Uterus (tissue), 4 donors: ENCODE data around the gene CRTAC1. TPM values are rescaled to one million over a fixed set of nuclear protein-coding genes. Genes with fewer than 3 reads are reported as not detected.

ENCODE experiments used
- DNase-seq, 2 donors: peaks; one replicate each; pipeline ENCODE4 v3.0.0-alpha.2; 2019 to 2020
- H3K27ac ChIP-seq, 2 donors: fragments of 200-600 bp; sonication (generic); 1 replicate in 1 of 2; 2 replicates in 1 of 2; pipeline ENCODE4 v1.5.1; 2016 to 2018
- H3K27me3 ChIP-seq, 2 donors: fragments of 200-600 bp; sonication (generic); one replicate each; pipeline ENCODE4 v1.5.1; 2018 to 2019; ENCODE audit warnings: control low read depth in 1 of 2
- H3K36me3 ChIP-seq, 2 donors: fragments of 200-600 bp; sonication (generic); one replicate each; pipeline ENCODE4 v1.5.1; 2019; ENCODE audit warnings: control low read depth in 1 of 2
- H3K4me1 ChIP-seq, 2 donors: fragments of 200-600 bp; sonication (generic); one replicate each; pipeline ENCODE4 v1.5.1; 2018 to 2019; ENCODE audit warnings: control low read depth in 1 of 2
- H3K4me3 ChIP-seq, 2 donors: fragments of 200-600 bp; sonication (generic); 1 replicate in 1 of 2; 2 replicates in 1 of 2; pipeline ENCODE4 v1.5.1; 2018 to 2019; ENCODE audit warnings: mild to moderate bottlenecking in 1 of 2
- H3K9me3 ChIP-seq, 2 donors: fragments of 200-600 bp; sonication (generic); one replicate each; pipeline ENCODE4 v1.5.1; 2019; ENCODE audit warnings: control low read depth in 1 of 2
- POLR2A ChIP-seq, 2 donors: fragments of 450-650 bp; IDR thresholded peaks; one replicate each; pipeline ENCODE4 v1.6.1; 2016; ENCODE audit warnings: antibody characterized with exemption in 2 of 2, mild to moderate bottlenecking in 1 of 2, moderate library complexity in 1 of 2
- intact Hi-C: fragments of 100-400 bp; cut with DNase I; formaldehyde crosslinking; loops from one replicate; pipeline ENCODE4 v1.15.1; 2023; ENCODE audit warnings: low total_unique reads
- total RNA-seq, 4 donors: library from RNA; depleted of rRNA in 3 of 4; stranded (reverse); fragments of >200 nt in 3 of 4; gene quantifications; one replicate each; pipeline versions ENCODE4 v1.1.0 to v1.2.4, GENCODE V29; 2014 to 2023
- TF ChIP-seq, protein P1 (sequence below), 4 experiments: fragments of 200-600 bp in 2 of 4; fragments of 450-650 bp in 2 of 4; sonication (generic) in 2 of 4; IDR thresholded peaks; one replicate each; pipeline ENCODE4 v1.5.1; 2016 to 2019; ENCODE audit warnings: antibody characterized with exemption in 4 of 4, mild to moderate bottlenecking in 2 of 4, moderate library complexity in 1 of 4
- donor health status: DM: yes; HTN: yes; CAD: no.

CRTAC1 gene
- total RNA-seq, 4 donors from 2014 or later = 0.26 to 7.5 (median 2.0) TPM

DNA sequence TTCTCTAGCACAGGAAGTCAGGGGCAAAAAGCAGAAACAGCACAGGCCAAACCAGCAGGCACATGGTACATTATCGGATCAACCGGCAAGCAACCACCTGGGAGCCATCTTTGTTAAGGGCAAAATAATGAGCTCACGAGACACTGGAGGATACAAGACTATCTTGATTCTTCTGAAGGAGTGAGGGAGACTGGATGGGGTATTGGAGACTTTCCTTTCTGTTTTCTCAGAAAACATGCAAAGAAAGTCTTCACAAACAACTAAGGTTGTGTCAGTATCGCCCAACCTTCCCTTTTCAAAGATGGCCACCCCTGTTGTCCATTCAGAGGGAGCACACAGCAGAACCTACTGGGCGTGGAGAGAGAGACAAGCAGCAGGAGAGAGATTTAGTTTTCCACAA is 151.2 kb downstream of the CRTAC1 start:
- Histone ChIP-seq H3K4me3 (no peak overlapping the region), H3K36me3 (no peaks in the 10 kb centered on the region), H3K4me1 (no peaks in the 10 kb centered on the region), H3K27ac (no peak overlapping the region), H3K9me3 (no peaks in the 10 kb centered on the region), H3K27me3 (no peaks in the 10 kb centered on the region)
- TF ChIP-seq POLR2A (IDR thresholded peaks at IDR 0.05) = no peak
- TF ChIP-seq, protein P1, sequence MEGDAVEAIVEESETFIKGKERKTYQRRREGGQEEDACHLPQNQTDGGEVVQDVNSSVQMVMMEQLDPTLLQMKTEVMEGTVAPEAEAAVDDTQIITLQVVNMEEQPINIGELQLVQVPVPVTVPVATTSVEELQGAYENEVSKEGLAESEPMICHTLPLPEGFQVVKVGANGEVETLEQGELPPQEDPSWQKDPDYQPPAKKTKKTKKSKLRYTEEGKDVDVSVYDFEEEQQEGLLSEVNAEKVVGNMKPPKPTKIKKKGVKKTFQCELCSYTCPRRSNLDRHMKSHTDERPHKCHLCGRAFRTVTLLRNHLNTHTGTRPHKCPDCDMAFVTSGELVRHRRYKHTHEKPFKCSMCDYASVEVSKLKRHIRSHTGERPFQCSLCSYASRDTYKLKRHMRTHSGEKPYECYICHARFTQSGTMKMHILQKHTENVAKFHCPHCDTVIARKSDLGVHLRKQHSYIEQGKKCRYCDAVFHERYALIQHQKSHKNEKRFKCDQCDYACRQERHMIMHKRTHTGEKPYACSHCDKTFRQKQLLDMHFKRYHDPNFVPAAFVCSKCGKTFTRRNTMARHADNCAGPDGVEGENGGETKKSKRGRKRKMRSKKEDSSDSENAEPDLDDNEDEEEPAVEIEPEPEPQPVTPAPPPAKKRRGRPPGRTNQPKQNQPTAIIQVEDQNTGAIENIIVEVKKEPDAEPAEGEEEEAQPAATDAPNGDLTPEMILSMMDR (IDR thresholded peaks at IDR 0.05) = no peak
- DNase-seq = no peak
- intact Hi-C loops = no loop called here

DNA sequence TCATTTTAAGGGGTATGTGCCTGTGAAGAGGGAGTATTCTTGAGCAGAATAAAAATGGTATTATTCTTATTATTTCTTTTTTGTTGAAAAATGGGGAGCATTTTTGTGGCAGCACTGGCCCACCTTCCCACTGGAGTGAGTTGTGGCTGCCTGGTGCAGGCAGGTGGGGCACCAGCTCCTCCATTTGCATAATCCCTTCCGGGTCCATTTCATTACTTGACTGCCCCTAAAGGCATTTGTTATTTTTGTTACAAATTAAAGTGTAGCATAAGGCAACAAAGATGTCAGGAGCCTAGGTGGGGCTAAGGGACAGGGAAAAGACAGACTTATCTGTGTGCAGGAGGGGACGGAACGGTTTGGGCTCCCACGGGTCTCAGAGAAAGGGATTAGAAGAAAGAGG is 154.0 kb downstream of the CRTAC1 start:
- Histone ChIP-seq H3K4me1 (no peaks in the 10 kb centered on the region), H3K27ac (no peak overlapping the region), H3K9me3 (no peaks in the 10 kb centered on the region), H3K27me3 (no peaks in the 10 kb centered on the region), H3K36me3 (no peaks in the 10 kb centered on the region), H3K4me3 (no peak overlapping the region)
- no peak for DNase-seq
- intact Hi-C loops = no loop called here
- no peak for TF ChIP-seq POLR2A (IDR thresholded peaks at IDR 0.05)
- TF ChIP-seq, protein P1 (IDR thresholded peaks at IDR 0.05) = no peak

DNA sequence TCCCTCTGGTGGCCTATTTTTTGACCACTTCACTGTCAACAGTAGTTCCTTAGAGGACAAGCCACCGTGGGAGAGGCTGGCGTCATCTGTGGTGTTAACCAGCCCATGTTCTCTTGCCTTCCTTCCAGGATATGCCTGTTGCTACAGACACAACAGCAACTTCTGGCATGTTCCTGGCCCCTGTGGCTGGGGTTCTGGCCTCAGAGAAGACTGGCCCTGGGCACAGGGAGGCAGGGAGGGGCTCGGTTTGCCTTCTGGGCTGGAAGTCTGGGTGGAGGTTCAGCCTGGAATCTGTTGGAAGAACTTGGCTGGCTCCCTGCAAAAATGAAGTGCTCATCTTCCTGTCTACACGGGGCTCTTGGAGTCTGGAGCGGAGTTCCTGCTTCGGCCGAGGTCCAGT is 155.0 kb downstream of the CRTAC1 start:
- TF ChIP-seq POLR2A (IDR thresholded peaks at IDR 0.05) = no peak
- TF ChIP-seq, protein P1 (IDR thresholded peaks at IDR 0.05) = no peak
- no peaks in the 10 kb centered on the region for H3K27me3 ChIP-seq
- no peaks in the 10 kb centered on the region for H3K9me3 ChIP-seq
- no peaks in the 10 kb centered on the region for H3K36me3 ChIP-seq
- H3K4me1 ChIP-seq = no peaks in the 10 kb centered on the region
- no peak for DNase-seq
- H3K4me3 ChIP-seq = no peak overlapping the region
- intact Hi-C loops = no loop called here
- no peak overlapping the region for H3K27ac ChIP-seq

DNA sequence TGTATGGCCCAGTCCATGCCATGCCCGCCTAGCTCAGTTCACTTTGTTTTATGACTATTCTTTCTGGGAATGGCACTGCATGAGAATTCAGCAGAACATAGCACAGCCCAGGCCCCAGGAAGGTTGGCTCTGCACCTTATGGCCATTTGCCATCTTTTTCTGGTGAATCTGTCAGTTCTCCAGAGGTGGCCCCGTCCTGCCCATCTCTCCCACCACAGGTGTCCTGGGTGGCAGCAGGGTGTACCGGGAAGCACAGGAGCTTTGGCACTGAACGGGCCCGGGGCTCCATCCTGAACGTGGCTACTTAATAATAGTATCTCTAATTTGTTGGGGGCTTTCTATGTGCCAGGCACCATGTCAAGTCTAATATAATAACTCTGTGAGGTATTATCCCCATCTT is 156.1 kb downstream of the CRTAC1 start:
- no peak overlapping the region for H3K4me3 ChIP-seq
- DNase-seq = no peak
- intact Hi-C loops = no loop called here
- no peaks in the 10 kb centered on the region for H3K4me1 ChIP-seq
- H3K9me3 ChIP-seq = no peaks in the 10 kb centered on the region
- no peak overlapping the region for H3K27ac ChIP-seq
- no peak for TF ChIP-seq POLR2A (IDR thresholded peaks at IDR 0.05)
- TF ChIP-seq, protein P1 (IDR thresholded peaks at IDR 0.05) = no peak
- no peaks in the 10 kb centered on the region for H3K27me3 ChIP-seq
- H3K36me3 ChIP-seq = no peaks in the 10 kb centered on the region

DNA sequence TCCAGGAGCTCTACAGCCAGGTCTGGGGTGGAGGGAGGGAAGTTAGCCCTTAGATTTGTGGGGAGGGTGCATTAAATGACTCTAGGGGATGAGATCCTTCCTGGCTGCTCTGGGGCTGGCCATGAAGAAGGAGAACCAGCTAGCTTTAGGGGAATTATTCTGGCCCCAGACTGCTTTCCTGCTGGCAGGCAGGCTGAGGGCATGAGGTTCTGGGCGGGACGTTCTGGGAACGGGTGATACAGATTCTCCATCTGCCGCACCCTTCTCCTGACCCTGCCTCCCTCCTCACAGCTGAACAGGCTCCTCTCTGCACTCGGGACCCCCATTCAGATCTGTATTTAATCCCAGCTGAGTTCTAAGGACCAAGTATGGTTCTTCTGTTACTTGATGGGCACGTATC is 156.9 kb downstream of the CRTAC1 start:
- Histone ChIP-seq H3K4me1 (no peaks in the 10 kb centered on the region), H3K27ac (no peak overlapping the region), H3K27me3 (no peaks in the 10 kb centered on the region), H3K36me3 (no peaks in the 10 kb centered on the region), H3K4me3 (no peak overlapping the region), H3K9me3 (no peaks in the 10 kb centered on the region)
- intact Hi-C loops = no loop called here
- no peak for DNase-seq
- TF ChIP-seq, protein P1 (IDR thresholded peaks at IDR 0.05) = no peak
- TF ChIP-seq POLR2A (IDR thresholded peaks at IDR 0.05) = no peak
